Testis (tissue), 3 donors: ENCODE data around the gene TMEM97. TPM values are rescaled to one million over a fixed set of nuclear protein-coding genes. Genes with fewer than 3 reads are reported as not detected.

ENCODE experiments used
- DNase-seq: peaks from one replicate; pipeline ENCODE4 v3.0.0-alpha.2; 2019
- H3K27ac ChIP-seq, 2 donors: fragments of 200-600 bp; sonication (generic); one replicate each; pipeline ENCODE4 v1.5.1; 2019
- H3K27me3 ChIP-seq: fragments of 200-600 bp; sonication (generic); one replicate; pipeline ENCODE4 v1.5.1; 2019
- H3K36me3 ChIP-seq: fragments of 200-600 bp; sonication (generic); one replicate; pipeline ENCODE4 v1.5.1; 2017; ENCODE audit warnings: low read depth; ENCODE audit errors: missing control alignments
- H3K4me1 ChIP-seq: fragments of 200-600 bp; sonication (generic); one replicate; pipeline ENCODE4 v1.5.1; 2019
- H3K4me3 ChIP-seq, 2 donors: fragments of 200-600 bp; sonication (generic); one replicate each; pipeline ENCODE4 v1.5.1; 2017 to 2019
- H3K9me3 ChIP-seq: fragments of 200-600 bp; sonication (generic); one replicate; pipeline ENCODE4 v1.5.1; 2017
- CTCF ChIP-seq, 3 experiments: fragments of 450-650 bp in 2 of 3; fragments of 200-600 bp in 1 of 3; sonication (generic) in 1 of 3; IDR thresholded peaks; one replicate each; pipeline ENCODE4 v1.5.1; 2016 to 2019; ENCODE audit warnings: antibody characterized with exemption in 3 of 3, mild to moderate bottlenecking in 2 of 3, moderate library complexity in 1 of 3
- POLR2A ChIP-seq: fragments of 450-650 bp; IDR thresholded peaks from one replicate; pipeline ENCODE4 v1.6.1; 2017; ENCODE audit warnings: antibody characterized with exemption, mild to moderate bottlenecking, moderate library complexity
- WGBS, 2 donors: methylation state at CpG; one replicate each; pipeline ENCODE4 v1.1.5; 2018; 5-methylcytosine and 5-hydroxymethylcytosine counted together
- intact Hi-C: fragments of 100-400 bp; cut with DNase I; formaldehyde crosslinking; loops from one replicate; pipeline ENCODE4 v1.15.1; 2023; ENCODE audit warnings: low total_unique reads
- polyA plus RNA-seq: library from polyadenylated mRNA; stranded (reverse); fragments of 350-450 nt; fragmentation: Illumina TruSeq; extraction: RNeasy Lipid Tissue Mini Kit (QIAGEN cat#74804); gene quantifications from one replicate; pipeline ENCODE4 v1.2.3, GENCODE V29; 2014; ENCODE audit warnings: low read depth, low replicate concordance; ENCODE audit not compliant: insufficient read depth
- total RNA-seq, 2 donors: library from RNA; depleted of rRNA; stranded (reverse); fragments of >200 nt; gene quantifications; one replicate each; pipeline ENCODE4 v1.2.3, GENCODE V29; 2016

TMEM97 gene
- total and polyA plus RNA-seq, 3 donors from 2014 or later = 108 to 139 (median 118) TPM

- intact Hi-C loops = no loop called here
- WGBS, 2 donors = 80 to 81% methylated on average over 7 of the region's 7 CpGs
- TF ChIP-seq CTCF (IDR thresholded peaks at IDR 0.05) (no peak), POLR2A (no peak)
- Histone ChIP-seq H3K27ac (no peak overlapping the region), H3K9me3 (no peaks in the 10 kb centered on the region), H3K36me3 (no peaks in the 10 kb centered on the region), H3K4me1 (no peaks in the 10 kb centered on the region), H3K27me3 (no peaks in the 10 kb centered on the region), H3K4me3 (no peak overlapping the region)
- DNase-seq = peak; percentile 12
Measured at GRCh38 chr17:28326114-28326513, 7.1 kb downstream of the TMEM97 start.

- H3K4me1 ChIP-seq = no peaks in the 10 kb centered on the region
- H3K27ac ChIP-seq = no peak overlapping the region
- H3K36me3 ChIP-seq = no peaks in the 10 kb centered on the region
- no peak overlapping the region for H3K4me3 ChIP-seq
- no peaks in the 10 kb centered on the region for H3K9me3 ChIP-seq
- WGBS, 2 donors = 86 to 87% methylated on average over 9 of the region's 9 CpGs
- H3K27me3 ChIP-seq = no peaks in the 10 kb centered on the region
- TF ChIP-seq POLR2A = no peak
- peak; percentile 9 for DNase-seq
- intact Hi-C loops = no loop called here
Measured at GRCh38 chr17:28327031-28327607, 8.1 kb downstream of the TMEM97 start.

- no peaks in the 10 kb centered on the region for H3K36me3 ChIP-seq
- H3K27me3 ChIP-seq = no peaks in the 10 kb centered on the region
- DNase-seq = peak; percentile 2
- intact Hi-C loops = no loop called here
- H3K27ac ChIP-seq = no peak overlapping the region
- H3K4me1 ChIP-seq = no peaks in the 10 kb centered on the region
- TF ChIP-seq POLR2A (no peak), CTCF (IDR thresholded peaks at IDR 0.05) (no peak)
- 62 to 78% methylated on average over 3 of the region's 3 CpGs for WGBS, 2 donors
- H3K4me3 ChIP-seq = no peak overlapping the region
- H3K9me3 ChIP-seq = no peaks in the 10 kb centered on the region
Measured at GRCh38 chr17:28327709-28328108, 8.7 kb downstream of the TMEM97 start.

- no peak overlapping the region for H3K27ac ChIP-seq
- no peaks in the 10 kb centered on the region for H3K36me3 ChIP-seq
- intact Hi-C loops = no loop called here
- H3K4me1 ChIP-seq = no peaks in the 10 kb centered on the region
- no peak for DNase-seq
- no peaks in the 10 kb centered on the region for H3K27me3 ChIP-seq
- H3K4me3 ChIP-seq = no peak overlapping the region
- TF ChIP-seq POLR2A (no peak), CTCF (IDR thresholded peaks at IDR 0.05) (no peak)
- 65 to 66% methylated on average over 4 of the region's 4 CpGs for WGBS, 2 donors
- H3K9me3 ChIP-seq = no peaks in the 10 kb centered on the region
Measured at GRCh38 chr17:28328325-28328724, 9.3 kb downstream of the TMEM97 start.

GRCh38 chr17:28330671-28331070 lies 11.7 kb downstream of the TMEM97 start:
- Histone ChIP-seq H3K27me3 (no peaks in the 10 kb centered on the region), H3K27ac (no peak overlapping the region), H3K4me3 (no peak overlapping the region), H3K36me3 (no peaks in the 10 kb centered on the region), H3K9me3 (no peaks in the 10 kb centered on the region), H3K4me1 (peaks cover 12% of the 10 kb centered on the region)
- 89 to 92% methylated on average over 1 to 5 of the region's 5 CpGs for WGBS, 2 donors
- DNase-seq = peak; percentile 11
- intact Hi-C loops = no loop called here
- TF ChIP-seq CTCF (IDR thresholded peaks at IDR 0.05) (no peak), POLR2A (no peak)
